H7 (cell line): ENCODE results near the gene BCL2L15. TPM values are rescaled to one million over a fixed set of nuclear protein-coding genes. Genes with fewer than 3 reads are reported as not detected.

ENCODE experiments used
- DNase-seq: peaks from one replicate; pipeline ENCODE4 v3.0.0; 2012
- H3K27me3 ChIP-seq: 2 replicates; pipeline ENCODE4 v1.6.0; 2011; ENCODE audit warnings: mild to moderate bottlenecking, low read length; ENCODE audit not compliant: control insufficient read depth, insufficient read depth
- H3K36me3 ChIP-seq: replicated peaks from 2 replicates; pipeline ENCODE4 v1.5.1; 2011; ENCODE audit warnings: low read length; ENCODE audit not compliant: control insufficient read depth, insufficient read depth
- H3K4me3 ChIP-seq: 2 replicates; pipeline ENCODE4 v1.5.1; 2011; ENCODE audit warnings: low read depth, mild to moderate bottlenecking, control low read depth, low read length, moderate library complexity; ENCODE audit not compliant: insufficient read depth
- total RNA-seq: library from RNA; depleted of rRNA; stranded (reverse); fragments of >200 nt; shearing (Covaris generic); gene quantifications from 2 replicates; pipeline ENCODE4 v1.2.3, GENCODE V29; 2014

The BCL2L15 gene
- total RNA-seq, 1 experiment from 2014 or later = not detected

GRCh38 chr1:113918243-113918642, 30.9 kb upstream of the BCL2L15 start:
- no peaks in the 10 kb centered on the region for H3K36me3 ChIP-seq
- no peak overlapping the region for H3K4me3 ChIP-seq
- no peaks in the 10 kb centered on the region; the same call in 1 of the 2 replicates for H3K27me3 ChIP-seq
- no peak for DNase-seq

DNA sequence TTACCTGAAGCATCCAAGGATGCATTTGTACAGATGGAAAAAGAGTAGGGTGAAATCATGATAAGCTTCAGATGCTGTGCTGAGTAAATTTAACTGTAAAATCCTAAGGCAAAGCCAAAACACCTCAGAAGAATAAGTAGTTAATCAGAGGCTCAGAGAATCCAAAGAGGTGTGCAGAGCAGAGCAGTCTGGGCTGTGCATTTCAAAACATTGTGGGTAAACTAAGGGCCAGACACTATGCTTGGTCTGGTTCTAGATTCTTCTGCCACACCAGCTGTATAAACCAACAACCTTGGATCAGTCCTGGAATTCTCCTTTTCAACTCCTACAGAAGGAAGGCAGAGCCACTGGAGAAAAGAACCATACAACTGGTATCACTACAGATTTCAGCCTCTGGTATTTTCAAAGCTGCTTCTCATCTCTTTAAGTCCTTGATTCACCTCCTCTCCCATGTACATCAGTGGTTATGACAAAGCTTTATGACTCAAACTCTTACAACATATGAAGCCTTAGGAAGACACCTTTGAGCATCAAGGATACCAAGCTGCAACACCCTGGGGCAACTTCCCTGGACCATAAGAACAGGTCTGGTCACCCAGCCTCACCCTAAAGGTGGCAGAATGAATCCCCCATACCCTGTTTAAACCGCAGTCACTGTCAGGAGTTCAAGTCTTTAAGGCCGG, 30.2 kb upstream of the BCL2L15 start:
- no peaks in the 10 kb centered on the region; the same call in 1 of the 2 replicates for H3K27me3 ChIP-seq
- no peaks in the 10 kb centered on the region for H3K36me3 ChIP-seq
- no peak for DNase-seq
- no peak overlapping the region for H3K4me3 ChIP-seq

- no peak overlapping the region for H3K4me3 ChIP-seq
- no peaks in the 10 kb centered on the region; the same call in 1 of the 2 replicates for H3K27me3 ChIP-seq
- DNase-seq = no peak
- peaks cover 2% of the 10 kb centered on the region for H3K36me3 ChIP-seq
These were observed 29.6 kb upstream of the BCL2L15 start for GRCh38 chr1:113916974-113917373.

DNA sequence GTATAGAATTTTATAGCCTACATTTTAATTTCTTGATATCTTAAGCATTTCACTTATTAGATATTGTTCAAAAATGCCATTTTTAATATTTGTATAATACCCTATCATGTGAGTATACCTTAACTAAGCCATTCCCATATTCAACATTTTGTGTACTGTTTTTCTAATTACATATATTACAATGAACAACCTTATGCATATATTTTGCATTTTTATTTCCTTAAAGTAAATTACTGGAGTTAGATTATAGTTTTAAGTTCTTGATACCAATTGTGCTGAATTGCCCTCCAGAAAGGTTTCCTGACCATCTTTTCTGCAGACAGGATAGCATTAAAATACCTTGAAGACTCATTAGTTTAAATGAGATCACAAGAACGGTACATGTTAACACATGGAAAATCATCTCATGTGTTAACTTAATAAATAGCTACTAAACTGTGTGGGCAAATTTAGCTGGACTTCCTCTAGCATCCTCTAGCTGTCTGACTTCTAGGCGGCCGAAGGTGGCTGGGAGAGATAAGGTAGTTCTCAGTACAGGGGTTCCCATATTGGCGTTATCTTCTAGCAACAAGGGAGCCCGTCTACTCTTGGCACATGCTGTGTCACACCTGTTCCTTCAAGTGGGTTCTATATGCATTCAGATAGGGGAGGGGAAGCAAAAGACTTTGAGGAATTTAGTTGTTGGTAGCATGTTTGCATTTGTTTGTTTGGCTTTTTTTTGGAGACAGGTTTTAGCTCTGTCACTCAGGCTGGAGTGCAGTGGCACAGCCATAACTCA, 26.7 kb upstream of the BCL2L15 start:
- no peak for DNase-seq
- H3K27me3 ChIP-seq = no peaks in the 10 kb centered on the region
- H3K36me3 ChIP-seq = peaks cover 7% of the 10 kb centered on the region
- no peak overlapping the region for H3K4me3 ChIP-seq

DNA sequence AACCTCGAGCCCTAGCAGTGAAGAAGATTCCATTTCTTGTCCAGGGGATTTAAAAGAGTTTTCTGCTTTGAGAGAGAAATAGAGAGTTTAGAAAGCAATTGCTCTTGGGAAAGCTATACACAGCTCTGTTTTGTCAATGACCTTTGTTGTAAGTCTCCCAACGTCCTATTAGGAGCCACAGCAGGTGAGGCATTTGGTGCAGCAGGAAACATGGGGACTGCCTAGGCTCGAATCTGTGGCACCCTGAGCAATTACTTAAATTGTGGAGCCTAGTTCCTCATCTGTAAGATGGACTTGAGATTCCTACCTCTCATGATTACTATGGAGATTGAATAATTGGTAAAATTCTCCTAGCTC, 25.9 kb upstream of the BCL2L15 start:
- H3K27me3 ChIP-seq = no peaks in the 10 kb centered on the region
- H3K36me3 ChIP-seq = peaks cover 9% of the 10 kb centered on the region
- DNase-seq = no peak
- H3K4me3 ChIP-seq = no peak overlapping the region

GRCh38 chr1:113912594-113913311, 25.4 kb upstream of the BCL2L15 start:
- DNase-seq = no peak
- Histone ChIP-seq H3K4me3 (no peak overlapping the region), H3K36me3 (peaks cover 12% of the 10 kb centered on the region), H3K27me3 (no peaks in the 10 kb centered on the region)

DNA sequence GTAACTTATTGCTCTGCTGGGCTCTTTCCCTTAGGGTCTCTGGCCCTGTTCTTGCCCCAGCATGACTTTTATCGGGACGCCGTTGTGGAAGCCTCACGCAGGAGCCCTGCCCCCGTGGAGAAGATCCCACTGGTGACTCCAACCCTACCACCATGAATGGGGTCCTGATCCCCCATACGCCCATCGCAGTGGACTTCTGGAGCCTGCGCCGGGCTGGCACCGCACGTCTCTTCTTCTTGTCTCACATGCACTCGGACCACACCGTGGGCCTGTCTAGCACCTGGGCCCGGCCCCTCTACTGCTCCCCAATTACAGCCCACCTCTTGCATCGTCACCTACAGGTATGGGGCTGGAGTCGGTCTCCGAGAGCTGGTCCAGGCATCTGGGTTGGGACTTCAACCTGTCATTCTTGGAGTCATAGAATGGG, 18.1 kb upstream of the BCL2L15 start:
- peak overlapping the region; percentile 97 for H3K4me3 ChIP-seq
- peaks cover 5% of the 10 kb centered on the region for H3K36me3 ChIP-seq
- no peaks in the 10 kb centered on the region for H3K27me3 ChIP-seq
- DNase-seq = peak; percentile 86

DNA sequence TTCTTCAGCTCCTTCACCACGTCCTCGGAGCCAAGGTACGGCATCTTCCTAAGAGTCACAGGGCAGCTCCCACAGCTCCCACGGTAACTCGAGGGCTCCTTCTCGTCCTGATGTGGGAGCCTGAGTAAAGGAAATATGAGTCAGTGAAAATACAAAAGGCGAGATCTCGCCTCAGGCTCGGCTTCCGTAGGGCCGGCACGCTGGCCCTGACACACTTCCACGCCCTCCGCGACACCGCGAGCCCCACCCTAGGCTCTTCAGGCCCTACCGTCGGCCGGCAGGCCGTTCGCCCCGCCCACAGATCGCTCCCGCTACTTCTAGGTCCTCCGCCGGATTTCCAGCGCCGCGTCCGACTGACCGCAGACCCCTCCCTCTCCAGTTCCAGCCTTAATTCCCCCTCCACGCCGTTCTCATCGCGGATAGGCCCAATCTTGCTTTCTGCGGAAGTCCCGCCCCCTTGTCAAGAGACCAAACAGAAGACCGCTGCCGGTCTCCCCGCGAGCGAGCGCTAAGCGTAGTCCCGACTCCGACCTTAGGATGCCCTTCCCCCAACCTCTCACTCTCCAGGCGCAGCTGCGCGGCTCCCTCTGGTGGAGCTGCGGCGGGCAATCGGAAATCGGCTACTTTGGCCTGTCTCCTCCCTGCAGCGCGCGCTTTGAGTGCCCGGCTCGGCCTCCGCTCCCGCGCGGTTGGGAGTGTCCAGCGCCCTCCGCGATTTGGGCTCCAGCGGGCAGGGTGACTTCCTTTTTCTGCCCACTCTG, 17.5 kb upstream of the BCL2L15 start, which contains the start of the genes AP4B1 and DCLRE1B:
Gene AP4B1, minus strand, starts transcription at position 126 of the 761 bp plus-strand sequence. Its CDS starts 82 bp downstream, at position 44.
Gene DCLRE1B, plus strand, starts transcription at position 653 of the 761 bp plus-strand sequence. CDS start 261 bp downstream, outside the sequence.
- no peaks in the 10 kb centered on the region for H3K27me3 ChIP-seq
- peak within 1 kb of the TSS; percentile 97 for H3K4me3 ChIP-seq
- DNase-seq = peak; percentile 96
- peaks cover 5% of the 10 kb centered on the region for H3K36me3 ChIP-seq

GRCh38 chr1:113904293-113904673, 16.9 kb upstream of the BCL2L15 start:
- H3K4me3 ChIP-seq = peak overlapping the region; percentile 97
- no peaks in the 10 kb centered on the region for H3K27me3 ChIP-seq
- peak; percentile 71 for DNase-seq
- peaks cover 7% of the 10 kb centered on the region for H3K36me3 ChIP-seq

DNA sequence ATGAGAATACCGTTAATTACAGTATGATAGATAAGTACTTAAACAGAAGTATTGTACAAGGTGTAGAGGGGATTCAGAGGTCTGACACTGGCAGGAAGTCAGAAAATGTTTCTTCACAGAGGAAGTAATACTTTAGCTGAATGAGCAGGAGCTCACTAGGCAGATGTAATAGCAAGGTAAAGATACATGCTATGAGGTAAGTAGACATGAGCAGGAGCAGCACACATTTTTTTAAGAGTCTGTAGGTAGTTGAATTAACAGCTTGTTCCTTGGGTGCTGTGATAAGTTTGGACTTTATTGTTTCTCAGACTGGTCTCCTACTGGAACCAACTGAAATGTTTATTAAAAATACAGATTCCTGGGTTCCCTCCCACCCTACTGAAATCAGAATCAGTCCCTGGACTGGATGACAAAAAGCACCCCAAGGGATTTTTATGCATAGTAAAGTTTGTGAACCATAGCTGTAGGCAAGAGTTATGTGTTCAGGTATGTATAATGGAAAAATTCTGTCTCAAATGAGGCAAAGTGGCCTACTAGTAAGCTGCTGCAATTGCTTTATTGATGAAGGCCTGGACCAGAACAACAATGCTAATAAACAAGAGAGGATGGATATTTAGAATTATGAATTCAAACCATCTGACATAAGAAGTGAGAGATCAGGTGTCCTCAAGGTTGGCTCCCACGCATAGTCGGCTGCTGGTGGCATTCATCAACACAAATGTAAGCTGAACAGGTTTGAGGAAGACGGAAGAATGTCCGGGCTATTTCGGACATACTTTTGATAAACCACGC, 16.3 kb upstream of the BCL2L15 start:
- Histone ChIP-seq H3K27me3 (no peaks in the 10 kb centered on the region), H3K36me3 (peaks cover 6% of the 10 kb centered on the region), H3K4me3 (peak overlapping the region; percentile 97)

GRCh38 chr1:113901191-113901590, 13.8 kb upstream of the BCL2L15 start:
- H3K4me3 ChIP-seq = no peak overlapping the region
- H3K36me3 ChIP-seq = peaks cover 3% of the 10 kb centered on the region
- no peaks in the 10 kb centered on the region for H3K27me3 ChIP-seq
- no peak for DNase-seq

More for the DNA sequence above, 16.3 kb upstream of the BCL2L15 start:
- no peak for DNase-seq

GRCh38 chr1:113899111-113899510, 11.7 kb upstream of the BCL2L15 start:
- peaks cover 3% of the 10 kb centered on the region for H3K36me3 ChIP-seq
- no peaks in the 10 kb centered on the region for H3K27me3 ChIP-seq
- DNase-seq = no peak
- H3K4me3 ChIP-seq = no peak overlapping the region

DNA sequence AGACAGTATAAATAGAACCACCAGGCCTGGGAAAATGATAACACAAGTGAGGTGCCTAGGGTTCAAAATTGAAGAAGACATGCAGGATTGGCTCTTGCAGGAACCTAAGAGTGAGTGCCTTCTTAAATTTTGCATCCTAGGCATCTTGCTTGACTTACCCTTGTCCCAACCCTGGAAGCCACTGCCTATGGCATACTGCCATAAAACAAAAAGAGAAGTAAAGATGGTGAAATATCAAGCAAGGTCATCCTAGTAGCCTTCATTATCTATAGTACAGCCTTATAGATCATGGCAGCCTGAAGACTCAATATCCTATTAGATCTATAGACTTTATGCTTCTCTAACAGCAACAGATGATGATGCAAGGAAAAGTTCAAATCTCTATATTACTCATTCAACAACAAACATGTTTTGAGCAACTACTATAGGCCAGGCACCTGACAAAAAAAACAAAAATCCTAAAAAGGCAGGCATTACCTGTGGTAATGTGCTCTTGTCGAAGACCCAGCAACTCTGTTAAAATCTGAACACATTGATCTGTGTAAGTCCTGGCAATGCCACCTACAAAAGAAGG, 10.9 kb upstream of the BCL2L15 start:
- H3K4me3 ChIP-seq = no peak overlapping the region
- peaks cover 3% of the 10 kb centered on the region for H3K36me3 ChIP-seq
- DNase-seq = no peak
- H3K27me3 ChIP-seq = no peaks in the 10 kb centered on the region
